A673 (cell line): Measurements from ENCODE around the gene UPK1B.
"Not testable (repeated sequence)": the region's sequence is repeated elsewhere in the genome, so short reads cannot be mapped to it uniquely, and the experiment has no call there.

Experiments used
- CTCF ChIP-seq: fragments of 300-800, 200-600 bp; sonication (generic); conservative IDR thresholded peaks from 2 replicates; pipeline ENCODE4 v1.5.1; 2017; ENCODE audit warnings: low read depth, mild to moderate bottlenecking, antibody characterized with exemption, low read length, moderate library complexity, mixed read lengths
- EZH2 ChIP-seq: fragments of 200-600 bp; sonication (generic); IDR thresholded peaks from 2 replicates; pipeline ENCODE4 v1.6.1; 2017; ENCODE audit warnings: borderline replicate concordance, low read depth, mild to moderate bottlenecking, mixed read lengths, antibody characterized with exemption, low read length; ENCODE audit not compliant: poor library complexity, severe bottlenecking

DNA sequence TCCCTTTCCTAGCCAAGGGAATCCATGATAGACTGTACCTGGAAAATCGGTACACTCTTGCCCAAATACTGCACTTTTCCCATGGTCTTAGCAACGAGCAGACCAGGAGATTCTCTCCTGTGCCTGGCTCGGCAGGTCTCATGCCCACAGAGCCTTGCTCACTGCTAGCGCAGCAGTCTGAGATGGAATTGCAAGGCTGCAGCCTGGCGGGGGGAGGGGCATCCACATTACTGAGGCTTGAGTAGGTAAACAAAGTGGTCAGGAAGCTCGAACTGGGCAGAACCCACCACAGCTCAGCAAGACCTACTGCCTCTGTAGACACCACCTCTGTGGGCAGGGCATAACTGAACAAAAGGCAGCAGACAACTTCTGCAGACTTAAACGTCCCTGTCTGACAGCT lies 43.1 kb upstream of the UPK1B start:
- not testable (repeated sequence) for TF ChIP-seq EZH2, CTCF
